Chondrocyte (in vitro differentiated cells): Measurements from ENCODE around the gene SIRT7. TPM values are rescaled to one million over a fixed set of nuclear protein-coding genes. Genes with fewer than 3 reads are reported as not detected.
A peak's percentile ranks its signal among the peaks of the same experiment; 100 is the strongest.

Experiments
- DNase-seq: peaks from one replicate; pipeline ENCODE4 v3.0.0; 2021; ENCODE audit warnings: mixed read lengths, low spot score
- H3K27ac Mint-ChIP-seq: one replicate; pipeline ENCODE4 v1.8.0; 2021; ENCODE audit warnings: mild to moderate bottlenecking, moderate library complexity, mixed read lengths; ENCODE audit not compliant: unreplicated experiment
- H3K27me3 Mint-ChIP-seq: 2 replicates; pipeline ENCODE4 v1.8.0; 2021; ENCODE audit warnings: low read depth, mixed read lengths
- H3K36me3 Mint-ChIP-seq: 2 replicates; pipeline ENCODE4 v1.8.0; 2021; ENCODE audit warnings: low read depth, mixed read lengths
- H3K4me1 Mint-ChIP-seq: 2 replicates; pipeline ENCODE4 v1.8.0; 2021; ENCODE audit warnings: low read depth, mild to moderate bottlenecking, mixed read lengths
- H3K4me3 Mint-ChIP-seq: one replicate; pipeline ENCODE4 v1.8.0; 2021; ENCODE audit warnings: mild to moderate bottlenecking, moderate library complexity, mixed read lengths; ENCODE audit not compliant: unreplicated experiment
- H3K9me3 Mint-ChIP-seq: 2 replicates; pipeline ENCODE4 v1.8.0; 2021; ENCODE audit warnings: low read depth, mixed read lengths
- CTCF ChIP-seq: fragments of 200-600 bp; sonication (generic); IDR thresholded peaks from 2 replicates; pipeline ENCODE4 v1.5.0; 2021; ENCODE audit warnings: antibody characterized with exemption, mild to moderate bottlenecking, moderate library complexity
- total RNA-seq: library from RNA; stranded (reverse); gene quantifications from 3 replicates; pipeline ENCODE4 v1.2.1, GENCODE V29; 2021

SIRT7 gene
- total RNA-seq, 1 donor from 2014 or later = 15.8 TPM

- Mint-ChIP-seq H3K27me3 (no peaks in the 10 kb centered on the region), H3K36me3 (peaks cover 20% of the 10 kb centered on the region), H3K9me3 (no peaks in the 10 kb centered on the region), H3K27ac (peak overlapping the region; percentile 87), H3K4me1 (peaks cover 51% of the 10 kb centered on the region), H3K4me3 (no peak overlapping the region)
- no peak for TF ChIP-seq CTCF
- DNase-seq = no peak
These were observed 32.0 kb downstream of the SIRT7 start for GRCh38 chr17:81885869-81886548.

- TF ChIP-seq CTCF = no peak
- Mint-ChIP-seq H3K27ac (peak overlapping the region; percentile 87), H3K36me3 (peaks cover 20% of the 10 kb centered on the region), H3K4me1 (peaks cover 48% of the 10 kb centered on the region), H3K4me3 (no peak overlapping the region), H3K9me3 (no peaks in the 10 kb centered on the region), H3K27me3 (no peaks in the 10 kb centered on the region)
- no peak for DNase-seq
These were observed 32.5 kb downstream of the SIRT7 start for GRCh38 chr17:81885454-81885853.

GRCh38 chr17:81884968-81885367 is 33.0 kb downstream of the SIRT7 start:
- Mint-ChIP-seq H3K36me3 (peaks cover 20% of the 10 kb centered on the region), H3K4me1 (peaks cover 43% of the 10 kb centered on the region), H3K9me3 (no peaks in the 10 kb centered on the region), H3K4me3 (no peak overlapping the region), H3K27me3 (no peaks in the 10 kb centered on the region), H3K27ac (peak overlapping the region; percentile 87)
- TF ChIP-seq CTCF = no peak
- DNase-seq = no peak

- no peak for TF ChIP-seq CTCF
- no peak overlapping the region for H3K4me3 Mint-ChIP-seq
- no peaks in the 10 kb centered on the region for H3K9me3 Mint-ChIP-seq
- H3K27ac Mint-ChIP-seq = peak overlapping the region; percentile 82
- DNase-seq = no peak
- H3K36me3 Mint-ChIP-seq = peaks cover 23% of the 10 kb centered on the region
- H3K4me1 Mint-ChIP-seq = peaks cover 41% of the 10 kb centered on the region
- H3K27me3 Mint-ChIP-seq = no peaks in the 10 kb centered on the region
These were observed 33.5 kb downstream of the SIRT7 start for GRCh38 chr17:81884520-81884919.

- H3K27ac Mint-ChIP-seq = no peak overlapping the region
- peaks cover 2% of the 10 kb centered on the region for H3K4me1 Mint-ChIP-seq
- no peak for TF ChIP-seq CTCF
- DNase-seq = no peak
- H3K4me3 Mint-ChIP-seq = no peak overlapping the region
- no peaks in the 10 kb centered on the region for H3K27me3 Mint-ChIP-seq
- H3K36me3 Mint-ChIP-seq = peaks cover 7% of the 10 kb centered on the region
- no peaks in the 10 kb centered on the region for H3K9me3 Mint-ChIP-seq
These were observed 38.9 kb downstream of the SIRT7 start for GRCh38 chr17:81879121-81879520.
